Astrocyte of the cerebellum (primary cell): ENCODE measurements around the gene MORN5.

ENCODE experiments used
- DNase-seq: peaks from one replicate; pipeline ENCODE4 v3.0.0-alpha.2; 2011; ENCODE audit warnings: low read depth
- H3K4me3 ChIP-seq: 2 replicates; pipeline ENCODE4 v1.5.1; 2011; ENCODE audit warnings: mild to moderate bottlenecking, low read depth, low read length, moderate library complexity
- in situ Hi-C: cut with HindIII; loops from 2 replicates; pipeline ENCODE4 v1.10.0; 2017; ENCODE audit warnings: low sequenced_read_pairs
- TF ChIP-seq, protein P1 (sequence below): IDR thresholded peaks from 2 replicates; pipeline ENCODE4 v1.5.1; 2012; ENCODE audit warnings: low read length, low read depth, moderate library complexity, mild to moderate bottlenecking; ENCODE audit errors: missing control alignments

MORN5 gene

DNA sequence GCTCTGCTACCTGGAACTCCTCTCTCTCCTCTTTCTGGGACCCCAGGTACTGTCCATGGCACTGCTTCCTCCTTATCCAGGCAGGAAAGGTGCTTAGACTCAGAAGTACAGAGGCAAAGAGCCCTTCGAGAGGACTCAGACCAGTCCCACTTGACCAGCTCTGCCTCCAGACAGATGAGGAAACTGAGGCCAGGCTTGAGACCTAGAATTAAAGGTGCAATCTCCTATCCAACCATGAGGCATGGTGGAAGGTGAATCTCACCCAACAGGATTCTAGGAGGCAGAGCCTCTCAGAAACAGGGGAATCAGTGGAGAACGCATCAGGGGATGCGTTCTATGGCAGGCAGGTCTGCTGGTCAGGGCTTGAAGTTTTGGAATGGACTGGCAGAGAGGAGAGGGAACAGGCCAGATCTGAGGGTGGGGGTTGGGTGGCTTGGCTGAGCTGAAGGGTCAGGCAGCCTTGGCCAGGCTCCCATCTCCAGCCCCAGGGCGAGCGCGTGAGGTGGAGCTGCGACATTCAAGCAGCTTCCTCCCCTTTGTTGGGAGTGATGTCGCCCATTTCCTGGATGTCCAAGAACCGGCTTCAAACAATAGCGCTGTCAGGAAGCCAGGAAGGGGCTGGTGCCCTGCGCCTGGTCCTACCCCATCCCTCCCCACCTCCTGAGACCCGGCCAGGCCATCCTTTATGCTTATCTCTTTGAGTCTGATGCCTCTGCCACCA, 26.3 kb upstream of the MORN5 start:
- TF ChIP-seq, protein P1, sequence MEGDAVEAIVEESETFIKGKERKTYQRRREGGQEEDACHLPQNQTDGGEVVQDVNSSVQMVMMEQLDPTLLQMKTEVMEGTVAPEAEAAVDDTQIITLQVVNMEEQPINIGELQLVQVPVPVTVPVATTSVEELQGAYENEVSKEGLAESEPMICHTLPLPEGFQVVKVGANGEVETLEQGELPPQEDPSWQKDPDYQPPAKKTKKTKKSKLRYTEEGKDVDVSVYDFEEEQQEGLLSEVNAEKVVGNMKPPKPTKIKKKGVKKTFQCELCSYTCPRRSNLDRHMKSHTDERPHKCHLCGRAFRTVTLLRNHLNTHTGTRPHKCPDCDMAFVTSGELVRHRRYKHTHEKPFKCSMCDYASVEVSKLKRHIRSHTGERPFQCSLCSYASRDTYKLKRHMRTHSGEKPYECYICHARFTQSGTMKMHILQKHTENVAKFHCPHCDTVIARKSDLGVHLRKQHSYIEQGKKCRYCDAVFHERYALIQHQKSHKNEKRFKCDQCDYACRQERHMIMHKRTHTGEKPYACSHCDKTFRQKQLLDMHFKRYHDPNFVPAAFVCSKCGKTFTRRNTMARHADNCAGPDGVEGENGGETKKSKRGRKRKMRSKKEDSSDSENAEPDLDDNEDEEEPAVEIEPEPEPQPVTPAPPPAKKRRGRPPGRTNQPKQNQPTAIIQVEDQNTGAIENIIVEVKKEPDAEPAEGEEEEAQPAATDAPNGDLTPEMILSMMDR, result no peak
- H3K4me3 ChIP-seq, result no peak overlapping the region
- no peak for DNase-seq
- in situ Hi-C loops, result no loop called here

DNA sequence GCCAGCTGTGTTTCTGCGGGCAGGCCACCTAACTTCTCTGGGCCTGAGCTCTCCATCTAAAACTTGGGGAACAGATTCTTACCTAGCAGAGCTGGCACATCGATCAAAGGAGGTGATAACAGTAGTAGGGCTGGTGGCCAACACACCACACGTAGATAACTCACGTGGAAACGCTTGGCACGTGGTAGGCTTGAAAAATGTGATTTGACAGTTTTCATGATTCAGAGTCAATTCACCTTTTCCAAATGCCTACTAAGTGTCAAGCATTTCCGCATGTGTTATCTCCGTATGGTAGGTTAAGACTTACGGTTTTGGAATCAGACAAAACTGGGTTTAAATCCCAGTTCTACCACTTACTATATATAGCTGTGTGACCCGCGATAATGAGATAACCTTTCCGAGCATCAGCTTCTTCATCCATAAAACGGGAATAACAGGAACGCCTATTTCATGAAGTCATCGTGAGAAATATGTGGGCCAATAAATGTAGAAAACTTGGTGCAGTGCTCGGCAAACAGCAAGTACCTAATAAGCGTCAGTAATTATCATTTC, 25.6 kb upstream of the MORN5 start:
- no peak for DNase-seq
- H3K4me3 ChIP-seq, result no peak overlapping the region
- TF ChIP-seq, protein P1, result no peak
- in situ Hi-C loops, result no loop called here

DNA sequence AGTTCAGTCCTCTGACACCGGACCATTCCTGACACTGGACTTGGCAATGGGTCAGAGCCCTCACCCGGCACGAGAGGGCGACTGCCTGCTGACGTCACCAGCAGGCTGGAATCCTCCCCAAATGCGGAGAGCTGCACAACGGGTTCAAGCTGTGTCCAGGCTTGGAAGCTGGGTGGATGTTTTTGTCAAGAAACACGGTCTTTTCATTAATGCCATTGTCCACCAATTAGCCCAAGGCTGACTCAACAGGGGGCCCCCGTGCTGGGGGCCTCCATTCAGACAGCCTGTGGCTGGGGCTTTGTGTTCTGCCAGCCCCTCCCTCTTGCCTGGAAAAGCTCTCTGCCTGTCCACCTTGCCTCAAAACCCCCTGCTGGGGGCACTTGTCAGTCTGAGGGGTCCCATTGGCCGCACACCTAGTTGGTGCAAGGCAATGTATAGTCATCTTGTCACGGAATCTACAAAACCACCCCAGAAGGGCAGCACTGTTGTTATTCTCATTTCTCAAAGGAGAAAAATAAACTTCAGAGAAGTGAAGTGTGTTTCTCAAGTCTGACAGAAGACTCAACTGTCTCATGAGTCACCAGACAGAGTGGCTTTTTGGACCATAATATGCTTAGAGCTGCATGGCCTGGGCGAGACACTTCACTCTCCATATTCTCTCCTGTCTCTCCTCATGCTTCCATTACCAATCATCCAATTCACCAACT, 24.7 kb upstream of the MORN5 start:
- no peak overlapping the region for H3K4me3 ChIP-seq
- in situ Hi-C loops, result no loop called here
- TF ChIP-seq, protein P1, result no peak
- DNase-seq, result no peak

DNA sequence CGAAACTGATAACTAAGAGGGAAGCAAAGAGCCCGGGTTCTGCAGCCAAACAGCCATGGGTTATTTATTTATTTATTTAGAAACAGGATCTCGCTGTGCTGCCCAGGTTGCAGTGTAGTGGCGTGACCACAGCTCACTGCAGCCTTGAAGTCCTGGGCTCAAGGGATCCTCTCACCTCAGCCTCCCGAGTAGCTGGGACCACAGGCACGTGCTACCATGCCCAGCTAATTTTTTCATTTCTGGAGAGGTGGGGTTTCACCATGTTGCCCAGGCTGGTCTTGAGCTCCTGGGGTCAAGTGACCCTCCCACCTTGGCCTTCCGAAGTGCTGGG, 24.2 kb upstream of the MORN5 start:
- in situ Hi-C loops, result no loop called here
- no peak overlapping the region for H3K4me3 ChIP-seq
- TF ChIP-seq, protein P1, result no peak
- DNase-seq, result no peak

DNA sequence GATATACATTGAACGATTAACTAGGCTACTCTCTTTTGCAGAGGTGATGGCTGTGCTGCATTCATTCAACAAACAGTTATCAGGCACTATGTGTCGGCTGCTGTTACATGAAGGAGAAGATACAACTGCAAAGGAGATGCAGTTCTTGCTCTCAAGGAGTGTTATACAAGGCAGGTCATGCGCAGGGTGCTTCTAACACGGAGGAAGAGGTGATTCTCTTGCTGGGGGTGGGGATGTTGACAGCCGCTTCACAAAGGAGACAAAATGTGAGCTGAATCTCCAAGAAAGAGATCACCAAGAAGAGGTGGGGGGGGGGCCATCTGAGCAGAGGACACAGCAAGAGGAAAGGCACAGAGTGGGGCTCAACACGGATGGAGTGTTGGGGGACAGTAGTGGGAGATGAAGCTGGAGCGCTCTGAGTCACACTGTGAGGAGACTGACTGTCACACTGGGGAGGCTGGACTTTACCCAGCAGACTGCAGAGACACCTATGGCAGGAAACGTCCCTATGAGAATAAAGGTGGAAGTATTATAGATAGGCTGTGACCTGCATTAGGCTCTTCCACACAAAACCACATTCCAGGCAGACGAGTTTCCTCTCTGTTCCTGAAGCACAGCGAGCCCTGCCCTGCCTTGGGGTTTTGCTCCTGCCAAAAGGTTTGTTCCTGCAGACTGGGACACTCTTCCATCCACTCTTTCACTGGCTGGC, 21.0 kb upstream of the MORN5 start:
- no peak overlapping the region for H3K4me3 ChIP-seq
- in situ Hi-C loops, result no loop called here
- no peak for DNase-seq
- TF ChIP-seq, protein P1, result no peak

DNA sequence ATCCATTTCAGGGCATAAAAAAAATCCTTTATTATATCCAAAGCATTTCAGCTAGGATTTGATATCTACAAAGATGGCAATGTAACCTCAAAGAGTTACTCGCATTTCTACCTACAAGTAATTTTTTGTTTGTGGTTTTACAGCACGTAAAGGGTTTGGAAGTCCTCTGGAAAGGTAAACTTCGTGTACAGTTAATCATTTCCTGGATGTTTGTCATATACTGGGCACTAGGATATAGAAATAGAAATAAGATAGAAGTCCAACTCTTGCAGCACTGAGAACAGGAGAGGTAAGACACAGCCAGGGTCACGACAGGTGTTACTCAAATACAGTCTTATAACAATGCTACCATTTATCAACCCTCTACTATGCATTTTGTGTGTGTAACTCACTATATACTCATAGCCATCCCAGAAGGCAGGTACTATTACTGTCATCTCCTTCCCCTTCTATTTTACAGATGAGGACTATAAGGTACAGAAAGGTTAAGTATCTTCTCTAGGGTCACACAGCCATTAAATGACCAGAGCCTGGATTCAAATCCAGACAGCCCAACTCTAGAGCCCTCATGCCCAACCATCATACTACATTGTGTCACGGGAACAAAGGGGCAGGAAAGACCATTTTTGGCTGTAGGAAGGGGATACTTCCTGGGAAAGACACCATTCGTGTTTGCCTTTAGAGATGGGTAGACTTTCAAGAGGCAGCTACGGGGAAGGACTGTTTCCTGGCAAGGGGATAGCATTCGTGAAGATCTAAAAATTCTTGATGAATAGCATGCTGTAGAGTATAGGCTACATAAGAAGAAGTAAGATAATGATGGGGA, 19.1 kb upstream of the MORN5 start:
- DNase-seq, result no peak
- TF ChIP-seq, protein P1, result no peak
- in situ Hi-C loops, result no loop called here
- no peak overlapping the region for H3K4me3 ChIP-seq
